OCI-LY3 (cell line): ENCODE data around the gene SMIM29.

Experiments used
- H2AFZ ChIP-seq: fragments of 200-600, 300-600 bp; shearing (Covaris generic); 2 replicates; pipeline ENCODE4 v1.6.0; 2014; ENCODE audit warnings: antibody characterized with exemption, low read depth, low read length
- H3K27ac ChIP-seq: fragments of 200-600, 300-600 bp; sonication (generic); 2 replicates; pipeline ENCODE4 v1.5.1; 2014; ENCODE audit warnings: mild to moderate bottlenecking, low read length, moderate library complexity, mixed read lengths
- H3K27me3 ChIP-seq: fragments of 200-600, 300-600 bp; sonication (generic); 2 replicates; pipeline ENCODE4 v1.6.1; 2014; ENCODE audit warnings: low read depth, low read length, mixed read lengths
- H3K36me3 ChIP-seq: fragments of 200-600, 300-600 bp; sonication (generic); replicated peaks from 2 replicates; pipeline ENCODE3; 2014; ENCODE audit warnings: low read depth, low read length, mixed read lengths
- H3K4me1 ChIP-seq: fragments of 300-600, 200-600 bp; sonication (generic); 2 replicates; pipeline ENCODE4 v1.6.1; 2014; ENCODE audit warnings: low read length, mixed read lengths
- H3K4me2 ChIP-seq: fragments of 200-600, 300-600 bp; sonication (generic); 2 replicates; pipeline ENCODE4 v1.6.1; 2014; ENCODE audit warnings: low read length, mixed read lengths
- H3K4me3 ChIP-seq: fragments of 300-600, 200-600 bp; sonication (generic); 2 replicates; pipeline ENCODE4 v1.5.1; 2014; ENCODE audit warnings: antibody characterized with exemption, mild to moderate bottlenecking, low read length, moderate library complexity
- H3K79me2 ChIP-seq: fragments of 300-600, 200-600 bp; shearing (Covaris generic); 2 replicates; pipeline ENCODE4 v1.6.1; 2014; ENCODE audit warnings: mild to moderate bottlenecking, low read length, mixed read lengths
- H3K9ac ChIP-seq: fragments of 300-600, 200-600 bp; shearing (Covaris generic); 2 replicates; pipeline ENCODE4 v1.6.0; 2014; ENCODE audit warnings: mild to moderate bottlenecking, low read length, moderate library complexity
- H3K9me3 ChIP-seq: fragments of 200-600, 300-600 bp; shearing (Covaris generic); 2 replicates; pipeline ENCODE4 v1.6.1; 2014; ENCODE audit warnings: low read length, mixed read lengths; ENCODE audit not compliant: insufficient read depth
- H4K20me1 ChIP-seq: fragments of 200-600, 300-600 bp; sonication (generic); 2 replicates; pipeline ENCODE4 v1.6.1; 2016; ENCODE audit warnings: low read length, mixed read lengths; ENCODE audit not compliant: insufficient read depth
- EZH2phosphoT487 ChIP-seq: fragments of 200-600 bp; shearing (Covaris generic); IDR thresholded peaks from 2 replicates; pipeline ENCODE4 v1.6.1; 2018; ENCODE audit warnings: antibody characterized with exemption, mixed run types, low read depth
- TF ChIP-seq, protein P1 (sequence below): fragments of 200-600, 300-600 bp; sonication (generic); IDR thresholded peaks from 2 replicates; pipeline ENCODE4 v1.5.1; 2014; ENCODE audit warnings: antibody characterized with exemption, low read length, low read depth

The SMIM29 gene

DNA sequence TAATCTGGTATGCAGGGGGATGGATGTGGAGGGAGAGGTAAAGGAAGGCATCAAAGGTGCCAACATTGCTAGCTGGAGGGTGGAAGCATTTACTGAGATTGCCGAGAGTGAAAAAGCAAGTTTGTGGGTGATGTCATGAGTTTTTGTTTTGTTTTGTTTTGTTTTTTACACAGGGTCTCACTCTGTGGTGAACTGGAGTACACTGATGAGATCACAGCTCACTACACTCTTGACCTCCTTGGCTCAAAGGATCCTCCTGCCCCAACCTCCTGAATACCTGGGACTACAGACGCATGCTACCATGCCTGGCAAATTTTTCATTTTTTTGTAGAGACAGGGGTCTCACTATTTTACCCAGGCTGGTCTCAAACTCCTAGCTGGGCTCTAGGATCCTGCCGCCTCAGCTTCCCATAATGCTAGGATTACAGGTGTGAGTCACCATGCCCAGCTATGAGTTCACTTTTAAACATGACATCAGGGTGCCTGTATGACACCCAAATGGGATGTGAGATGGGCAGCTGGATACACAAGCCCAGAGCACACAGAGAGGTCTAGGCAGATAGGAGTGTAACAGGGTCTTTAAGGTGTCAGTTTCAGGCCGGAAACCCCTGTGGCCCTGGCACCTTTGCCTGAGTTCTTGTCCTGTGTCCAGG is 47.2 kb downstream of the SMIM29 start:
- no peaks in the 10 kb centered on the region; the same call in 1 of the 2 replicates for H3K27me3 ChIP-seq
- no peak overlapping the region for H2AFZ ChIP-seq
- H3K79me2 ChIP-seq: no peaks in the 10 kb centered on the region
- no peak overlapping the region for H3K9ac ChIP-seq
- H3K4me2 ChIP-seq: no peak overlapping the region
- H3K36me3 ChIP-seq: no peaks in the 10 kb centered on the region
- H3K9me3 ChIP-seq: no peaks in the 10 kb centered on the region
- peaks cover 2% of the 10 kb centered on the region; the same call in 1 of the 2 replicates for H3K4me1 ChIP-seq
- TF ChIP-seq, protein P1, sequence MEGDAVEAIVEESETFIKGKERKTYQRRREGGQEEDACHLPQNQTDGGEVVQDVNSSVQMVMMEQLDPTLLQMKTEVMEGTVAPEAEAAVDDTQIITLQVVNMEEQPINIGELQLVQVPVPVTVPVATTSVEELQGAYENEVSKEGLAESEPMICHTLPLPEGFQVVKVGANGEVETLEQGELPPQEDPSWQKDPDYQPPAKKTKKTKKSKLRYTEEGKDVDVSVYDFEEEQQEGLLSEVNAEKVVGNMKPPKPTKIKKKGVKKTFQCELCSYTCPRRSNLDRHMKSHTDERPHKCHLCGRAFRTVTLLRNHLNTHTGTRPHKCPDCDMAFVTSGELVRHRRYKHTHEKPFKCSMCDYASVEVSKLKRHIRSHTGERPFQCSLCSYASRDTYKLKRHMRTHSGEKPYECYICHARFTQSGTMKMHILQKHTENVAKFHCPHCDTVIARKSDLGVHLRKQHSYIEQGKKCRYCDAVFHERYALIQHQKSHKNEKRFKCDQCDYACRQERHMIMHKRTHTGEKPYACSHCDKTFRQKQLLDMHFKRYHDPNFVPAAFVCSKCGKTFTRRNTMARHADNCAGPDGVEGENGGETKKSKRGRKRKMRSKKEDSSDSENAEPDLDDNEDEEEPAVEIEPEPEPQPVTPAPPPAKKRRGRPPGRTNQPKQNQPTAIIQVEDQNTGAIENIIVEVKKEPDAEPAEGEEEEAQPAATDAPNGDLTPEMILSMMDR: no peak
- no peak for TF ChIP-seq EZH2phosphoT487
- no peaks in the 10 kb centered on the region for H4K20me1 ChIP-seq
- no peak overlapping the region for H3K27ac ChIP-seq
- H3K4me3 ChIP-seq: no peak overlapping the region

DNA sequence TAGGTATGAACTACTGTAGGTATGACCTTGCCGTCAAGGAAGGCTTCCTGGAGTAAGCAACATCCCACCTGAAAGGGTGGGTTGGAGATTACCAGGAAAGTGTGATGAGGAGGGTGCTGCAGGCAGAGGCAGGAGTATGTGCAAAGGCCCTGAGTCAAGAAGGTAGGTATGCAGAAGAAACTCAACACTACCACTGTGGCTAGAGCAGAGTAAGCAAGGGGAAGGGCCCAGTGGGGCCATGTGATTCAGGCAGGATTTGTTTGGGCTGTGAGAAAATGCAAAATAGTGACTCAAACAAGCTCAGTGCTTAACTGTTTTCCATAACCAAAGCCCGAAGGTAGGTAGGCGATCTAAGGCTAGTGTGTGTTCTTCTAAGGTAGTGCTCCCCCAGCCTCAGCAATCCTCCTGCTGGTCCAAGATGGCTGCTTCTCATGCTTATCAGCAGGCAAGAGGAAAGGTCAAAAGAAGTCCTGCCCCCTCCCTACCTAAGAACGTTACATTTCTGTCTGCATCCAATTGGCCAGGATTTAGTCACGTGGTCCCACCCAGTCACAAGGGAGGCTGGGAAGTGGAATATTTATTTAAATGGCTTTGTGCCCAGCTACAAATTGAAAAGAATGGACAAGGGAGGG is 48.4 kb downstream of the SMIM29 start:
- H4K20me1 ChIP-seq: no peaks in the 10 kb centered on the region
- no peak overlapping the region for H3K9ac ChIP-seq
- H2AFZ ChIP-seq: no peak overlapping the region
- H3K4me3 ChIP-seq: no peak overlapping the region
- TF ChIP-seq, protein P1: no peak
- TF ChIP-seq EZH2phosphoT487: no peak
- H3K27me3 ChIP-seq: no peaks in the 10 kb centered on the region; the same call in 1 of the 2 replicates
- H3K4me1 ChIP-seq: peaks cover 4% of the 10 kb centered on the region; the same call in 1 of the 2 replicates
- H3K79me2 ChIP-seq: no peaks in the 10 kb centered on the region
- no peak overlapping the region for H3K4me2 ChIP-seq
- no peaks in the 10 kb centered on the region for H3K36me3 ChIP-seq
- no peaks in the 10 kb centered on the region for H3K9me3 ChIP-seq
- no peak overlapping the region for H3K27ac ChIP-seq

DNA sequence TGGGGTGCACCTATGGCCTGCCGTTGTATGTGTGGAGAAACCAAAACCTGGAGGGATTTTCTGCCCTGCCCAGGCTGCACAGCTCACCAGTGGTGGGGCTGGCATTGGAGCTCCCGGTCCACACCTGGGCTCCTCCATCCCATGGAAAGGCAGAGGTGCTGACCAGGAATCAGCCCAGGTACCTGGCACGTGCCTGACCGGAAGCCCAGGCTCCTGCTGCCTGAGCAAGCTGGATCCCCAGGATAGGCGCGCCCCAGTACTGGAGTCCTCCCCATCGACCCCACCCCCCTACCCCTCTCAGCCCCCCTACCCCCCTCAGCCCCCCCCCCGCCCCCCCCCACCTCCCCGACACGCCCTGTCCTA is 52.0 kb downstream of the SMIM29 start:
- H4K20me1 ChIP-seq: no peaks in the 10 kb centered on the region
- H2AFZ ChIP-seq: peak overlapping the region; percentile 86; the same call in 1 of the 2 replicates
- TF ChIP-seq, protein P1: no peak
- TF ChIP-seq EZH2phosphoT487: no peak
- no peaks in the 10 kb centered on the region for H3K9me3 ChIP-seq
- H3K4me3 ChIP-seq: peak overlapping the region; percentile 63; the same call in 1 of the 2 replicates
- H3K4me1 ChIP-seq: peaks cover 4% of the 10 kb centered on the region; the same call in 1 of the 2 replicates
- H3K27ac ChIP-seq: no peak overlapping the region
- H3K36me3 ChIP-seq: no peaks in the 10 kb centered on the region
- no peaks in the 10 kb centered on the region; the same call in 1 of the 2 replicates for H3K27me3 ChIP-seq
- peak overlapping the region; percentile 87 for H3K4me2 ChIP-seq
- no peak overlapping the region for H3K9ac ChIP-seq
- H3K79me2 ChIP-seq: no peaks in the 10 kb centered on the region
